ENCODE results near the gene SHROOM3.

Gene SHROOM3

DNA sequence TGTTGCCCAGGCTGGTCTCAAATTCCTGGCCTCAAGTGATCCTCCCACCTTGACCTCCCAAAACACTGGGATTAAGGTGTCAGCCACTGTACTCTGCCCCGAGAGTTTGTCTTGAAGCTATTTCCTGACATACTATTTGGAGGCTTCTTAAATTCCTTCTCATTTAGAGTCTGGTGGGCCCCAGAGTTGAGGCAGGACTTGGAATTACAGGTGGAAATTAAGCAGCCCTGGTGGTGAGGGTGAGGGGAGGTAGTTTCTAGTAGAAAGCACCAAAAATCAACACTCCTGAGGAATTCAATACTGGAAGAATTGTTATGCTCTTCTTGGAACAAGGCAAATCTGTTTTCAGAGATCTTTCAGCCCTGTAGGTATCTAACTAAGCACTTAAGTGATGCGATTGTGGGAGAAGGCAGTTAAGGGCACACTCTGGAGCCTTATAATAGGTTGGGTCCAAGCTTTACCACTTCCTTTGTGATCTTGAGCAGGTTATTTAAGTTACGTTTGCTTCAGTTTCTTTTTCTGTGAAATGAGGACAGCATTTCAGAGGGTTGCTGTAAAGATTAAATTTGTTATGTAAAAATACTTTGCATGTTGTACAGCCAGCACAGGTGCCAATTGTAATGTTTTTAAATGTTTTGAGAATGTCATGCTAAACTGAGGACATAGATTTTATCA is 262.2 kb downstream of the SHROOM3 start:
- in situ Hi-C loops (cut with MboI; ENCODE audit: low sequenced_read_pairs, unreplicated experiment) = no loop called here
- TF ChIP-seq, protein P1, sequence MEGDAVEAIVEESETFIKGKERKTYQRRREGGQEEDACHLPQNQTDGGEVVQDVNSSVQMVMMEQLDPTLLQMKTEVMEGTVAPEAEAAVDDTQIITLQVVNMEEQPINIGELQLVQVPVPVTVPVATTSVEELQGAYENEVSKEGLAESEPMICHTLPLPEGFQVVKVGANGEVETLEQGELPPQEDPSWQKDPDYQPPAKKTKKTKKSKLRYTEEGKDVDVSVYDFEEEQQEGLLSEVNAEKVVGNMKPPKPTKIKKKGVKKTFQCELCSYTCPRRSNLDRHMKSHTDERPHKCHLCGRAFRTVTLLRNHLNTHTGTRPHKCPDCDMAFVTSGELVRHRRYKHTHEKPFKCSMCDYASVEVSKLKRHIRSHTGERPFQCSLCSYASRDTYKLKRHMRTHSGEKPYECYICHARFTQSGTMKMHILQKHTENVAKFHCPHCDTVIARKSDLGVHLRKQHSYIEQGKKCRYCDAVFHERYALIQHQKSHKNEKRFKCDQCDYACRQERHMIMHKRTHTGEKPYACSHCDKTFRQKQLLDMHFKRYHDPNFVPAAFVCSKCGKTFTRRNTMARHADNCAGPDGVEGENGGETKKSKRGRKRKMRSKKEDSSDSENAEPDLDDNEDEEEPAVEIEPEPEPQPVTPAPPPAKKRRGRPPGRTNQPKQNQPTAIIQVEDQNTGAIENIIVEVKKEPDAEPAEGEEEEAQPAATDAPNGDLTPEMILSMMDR (IDR thresholded peaks at IDR 0.05; ENCODE audit: borderline replicate concordance, control extremely low read depth, extremely low read depth, insufficient read depth, missing control alignments) = no peak

DNA sequence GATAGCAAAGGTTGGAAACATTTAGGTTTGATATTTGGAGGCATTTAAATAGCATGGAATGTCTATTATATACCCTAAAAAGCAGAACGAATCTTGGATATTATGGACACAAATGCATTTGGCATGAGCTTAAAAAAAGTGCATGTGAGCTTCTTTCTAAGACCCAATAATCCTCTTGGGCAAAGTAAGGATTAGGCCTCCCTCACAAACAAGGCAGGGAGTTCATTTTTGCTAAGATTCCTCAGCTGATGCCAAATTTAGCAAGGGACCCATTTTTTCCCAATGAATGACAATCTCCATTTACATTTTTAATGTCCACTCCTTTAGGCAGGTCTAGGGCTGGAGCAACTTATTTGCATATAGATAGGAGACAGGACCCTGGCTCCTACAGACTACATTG is 263.1 kb downstream of the SHROOM3 start:
- TF ChIP-seq, protein P1 (IDR thresholded peaks at IDR 0.05; ENCODE audit: borderline replicate concordance, control extremely low read depth, extremely low read depth, insufficient read depth, missing control alignments) = no peak
- in situ Hi-C loops (cut with MboI; ENCODE audit: low sequenced_read_pairs, unreplicated experiment) = no loop called here

More for the DNA sequence above, 262.2 kb downstream of the SHROOM3 start:
- DNase-seq (ENCODE audit: low spot score) = no peak

DNA sequence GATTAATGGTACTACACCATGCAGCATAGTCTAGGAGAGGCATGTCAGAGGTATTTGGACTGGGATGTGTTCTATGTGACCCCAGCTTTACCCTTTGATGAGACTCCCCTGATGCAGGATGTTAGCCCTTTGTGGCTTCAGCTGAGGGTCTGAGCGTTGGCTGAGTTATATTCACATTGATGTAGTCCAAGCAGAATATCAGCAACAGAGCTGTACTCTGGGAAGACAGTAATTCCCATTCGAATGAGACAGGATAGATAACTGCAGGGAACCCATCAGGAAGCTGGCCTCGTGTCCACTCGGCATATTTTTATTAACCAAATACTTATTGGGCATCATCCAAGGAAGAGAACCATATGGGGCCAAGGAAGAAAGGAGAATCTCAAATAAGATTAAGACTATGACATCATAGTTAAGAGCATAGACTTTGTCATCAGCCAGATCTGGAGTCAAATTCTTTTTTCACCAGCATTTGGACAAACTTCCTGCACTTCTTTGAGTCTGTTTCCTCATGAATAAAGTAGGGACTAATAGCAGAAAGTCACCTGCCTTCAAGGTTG is 264.8 kb downstream of the SHROOM3 start:
- TF ChIP-seq, protein P1 (IDR thresholded peaks at IDR 0.05; ENCODE audit: borderline replicate concordance, control extremely low read depth, extremely low read depth, insufficient read depth, missing control alignments) = no peak
- DNase-seq (ENCODE audit: low spot score) = no peak
- in situ Hi-C loops (cut with MboI; ENCODE audit: low sequenced_read_pairs, unreplicated experiment) = no loop called here

More for the DNA sequence above, 263.1 kb downstream of the SHROOM3 start:
- no peak for DNase-seq (ENCODE audit: low spot score)

DNA sequence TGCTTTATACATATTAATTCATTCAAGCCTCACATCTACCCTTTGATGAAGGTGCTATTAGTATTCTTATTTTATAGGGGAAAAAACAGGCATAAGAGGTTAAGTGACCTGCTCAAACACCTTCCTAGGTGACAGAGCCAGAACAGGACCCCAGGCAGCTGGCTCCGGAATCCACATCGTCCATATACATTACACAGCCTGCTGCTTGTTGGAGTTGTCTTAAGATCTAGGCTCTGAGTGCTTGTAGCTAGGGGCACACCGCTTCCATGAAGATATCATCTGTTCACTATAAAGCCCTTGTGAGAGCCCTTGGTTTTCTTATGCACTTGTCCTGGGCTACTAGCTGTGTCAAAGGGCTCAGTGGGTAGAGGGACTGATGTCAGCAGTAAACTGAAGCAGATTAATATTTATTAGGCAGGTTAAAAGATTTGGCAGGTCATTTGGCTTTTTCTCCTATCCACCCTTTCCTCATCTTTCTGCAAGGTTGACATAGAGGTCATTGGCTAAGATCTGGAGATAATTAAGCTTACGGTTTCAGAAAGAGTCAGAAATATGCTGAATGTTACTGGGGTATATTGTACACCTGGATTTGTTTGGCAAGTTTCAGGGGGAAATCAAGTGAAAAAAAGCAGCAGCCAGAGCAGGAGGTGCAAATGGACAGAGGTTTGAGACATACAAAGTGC is 267.6 kb downstream of the SHROOM3 start:
- TF ChIP-seq, protein P1 (IDR thresholded peaks at IDR 0.05; ENCODE audit: borderline replicate concordance, control extremely low read depth, extremely low read depth, insufficient read depth, missing control alignments) = no peak
- in situ Hi-C loops (cut with MboI; ENCODE audit: low sequenced_read_pairs, unreplicated experiment) = no loop called here

DNA sequence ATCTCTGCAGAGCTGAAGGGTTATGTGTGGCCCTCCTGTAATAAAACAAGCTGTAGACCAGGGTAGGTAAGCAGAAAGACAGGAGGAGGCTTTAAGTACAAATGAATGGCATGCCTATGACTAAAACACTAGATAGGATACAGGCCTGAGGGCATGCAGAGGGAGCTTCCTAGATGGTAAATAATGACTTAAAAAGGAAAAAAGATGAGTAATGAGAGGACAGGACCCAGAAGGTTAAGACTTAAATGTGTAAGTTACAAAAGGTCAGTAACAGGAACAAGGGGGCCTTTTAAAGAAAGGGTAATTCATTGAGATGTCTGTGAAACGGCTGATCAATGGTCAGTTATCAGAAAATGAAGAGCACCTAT is 268.1 kb downstream of the SHROOM3 start:
- in situ Hi-C loops (cut with MboI; ENCODE audit: low sequenced_read_pairs, unreplicated experiment) = no loop called here
- TF ChIP-seq, protein P1 (IDR thresholded peaks at IDR 0.05; ENCODE audit: borderline replicate concordance, control extremely low read depth, extremely low read depth, insufficient read depth, missing control alignments) = no peak
- no peak for DNase-seq (ENCODE audit: low spot score)

More for the DNA sequence above, 267.6 kb downstream of the SHROOM3 start:
- DNase-seq (ENCODE audit: low spot score) = no peak

DNA sequence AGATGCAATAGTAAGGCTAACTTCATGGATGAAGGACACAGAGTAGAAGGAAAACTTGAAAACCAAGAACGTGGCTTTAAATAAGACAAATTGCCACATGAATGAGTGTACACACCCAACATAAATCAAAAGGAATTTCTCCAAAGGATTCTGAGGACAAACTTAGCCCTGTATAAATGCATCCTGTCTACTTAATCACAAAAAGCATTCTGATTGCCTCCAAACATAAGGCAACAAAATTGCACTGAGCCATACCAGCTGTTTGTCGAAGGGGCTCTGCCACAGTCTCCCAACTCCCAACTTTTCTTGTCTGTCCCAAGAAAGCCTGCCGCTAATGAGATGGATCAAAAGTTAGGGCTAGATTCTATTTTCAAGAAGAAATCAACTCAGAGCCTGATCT is 268.6 kb downstream of the SHROOM3 start:
- in situ Hi-C loops (cut with MboI; ENCODE audit: low sequenced_read_pairs, unreplicated experiment) = no loop called here
- no peak for DNase-seq (ENCODE audit: low spot score)
- TF ChIP-seq, protein P1 (IDR thresholded peaks at IDR 0.05; ENCODE audit: borderline replicate concordance, control extremely low read depth, extremely low read depth, insufficient read depth, missing control alignments) = no peak

Measured in GM13976 (cell line).